Dendritic cell treated with granulocyte-macrophage colony-stimulating factor and Interleukin-4, amounts not matched to agents 40 ng/mL and 50 ng/mL, for 4 days (primary cell): ENCODE results near the gene AURKB.

Source experiments
- H3K27ac Mint-ChIP-seq: one replicate; pipeline ENCODE4 v1.8.0; 2022; ENCODE audit warnings: mild to moderate bottlenecking, mixed read lengths
- H3K27me3 Mint-ChIP-seq: one replicate; pipeline ENCODE4 v1.8.0; 2022; ENCODE audit warnings: mild to moderate bottlenecking, mixed read lengths
- H3K36me3 Mint-ChIP-seq: one replicate; pipeline ENCODE4 v1.8.0; 2022; ENCODE audit warnings: low read depth, mixed read lengths
- H3K4me1 Mint-ChIP-seq: one replicate; pipeline ENCODE4 v1.8.0; 2022; ENCODE audit warnings: low read depth, mixed read lengths
- H3K4me3 Mint-ChIP-seq: one replicate; pipeline ENCODE4 v1.8.0; 2022; ENCODE audit warnings: mild to moderate bottlenecking, moderate library complexity, mixed read lengths
- H3K9me3 Mint-ChIP-seq: one replicate; pipeline ENCODE4 v1.8.0; 2022; ENCODE audit warnings: mixed read lengths
- intact Hi-C: fragments of 100-400 bp; cut with micrococcal nuclease; formaldehyde crosslinking; loops from one replicate; pipeline ENCODE4 v1.15.0; 2022

The AURKB gene

DNA sequence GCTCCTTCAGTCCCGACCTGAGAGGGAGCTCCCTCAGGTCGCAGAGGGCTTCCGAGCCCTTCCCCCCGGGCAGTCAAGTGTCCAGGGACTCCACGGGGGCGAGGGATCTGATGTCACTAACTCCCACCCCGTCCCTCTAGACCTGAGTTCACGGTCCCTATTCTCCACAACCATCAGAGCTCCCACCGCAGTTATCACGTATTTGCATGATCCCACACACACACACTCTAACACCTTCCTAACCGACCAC, 54.5 kb downstream of the AURKB start:
- no peaks in the 10 kb centered on the region for H3K27me3 Mint-ChIP-seq
- H3K4me3 Mint-ChIP-seq = no peak overlapping the region
- H3K36me3 Mint-ChIP-seq = peaks cover 36% of the 10 kb centered on the region
- H3K9me3 Mint-ChIP-seq = no peaks in the 10 kb centered on the region
- H3K27ac Mint-ChIP-seq = no peak overlapping the region
- intact Hi-C loops = loop anchor here (5.0 to 10.0 kb wide), 2 partner anchors 34 to 311 kb away; partner anchors contain the start of gene HES7
- peaks cover 27% of the 10 kb centered on the region for H3K4me1 Mint-ChIP-seq

DNA sequence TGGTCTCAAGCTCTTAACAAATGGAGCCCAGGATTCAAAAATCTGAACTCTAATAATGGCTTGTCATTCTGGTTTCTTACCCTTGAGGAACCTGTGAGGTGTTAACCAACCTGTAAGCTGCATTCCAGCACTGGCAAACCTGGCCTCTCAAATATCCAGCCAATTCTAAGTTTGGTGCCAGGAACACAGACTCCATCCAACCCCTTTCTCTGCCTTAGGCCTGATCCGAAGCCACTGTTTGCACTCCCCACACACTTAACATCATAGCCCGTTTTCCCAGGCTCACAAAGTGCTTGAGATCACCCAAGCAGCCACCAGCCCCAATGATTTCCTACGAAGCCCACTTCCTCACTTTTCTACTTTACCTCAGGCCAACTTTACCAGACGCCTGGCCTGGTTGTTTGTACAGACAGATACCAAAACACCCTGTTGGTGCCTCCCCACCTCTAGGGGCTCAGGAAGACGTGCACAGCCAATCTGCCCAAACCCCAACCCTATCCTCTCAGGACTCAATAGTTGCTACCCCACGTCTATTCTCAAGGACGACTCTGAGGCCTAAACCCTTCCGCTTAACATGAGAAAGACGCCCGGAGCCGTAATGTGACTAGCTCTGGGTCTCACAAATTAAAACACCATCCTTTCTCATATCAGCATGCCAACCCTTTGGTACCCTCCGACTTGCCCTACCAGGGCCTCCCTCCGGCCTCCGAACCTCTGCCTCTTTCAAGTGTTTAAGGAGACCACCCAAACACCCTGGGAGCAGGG, 55.0 kb downstream of the AURKB start:
- H3K4me1 Mint-ChIP-seq = peaks cover 26% of the 10 kb centered on the region
- intact Hi-C loops = loop anchor here (5.0 to 10.0 kb wide), 2 partner anchors 33 to 311 kb away; partner anchors contain the start of gene HES7

More for the DNA sequence above, 55.0 kb downstream of the AURKB start:
- Mint-ChIP-seq H3K4me3 (no peak overlapping the region), H3K27ac (no peak overlapping the region), H3K9me3 (no peaks in the 10 kb centered on the region), H3K27me3 (no peaks in the 10 kb centered on the region), H3K36me3 (peaks cover 32% of the 10 kb centered on the region)
